ENCODE measurements around the gene SLC66A2.

GRCh38 chr18:79866889-79867574 lies 84.4 kb downstream of the SLC66A2 start:
- TF ChIP-seq, protein P1, sequence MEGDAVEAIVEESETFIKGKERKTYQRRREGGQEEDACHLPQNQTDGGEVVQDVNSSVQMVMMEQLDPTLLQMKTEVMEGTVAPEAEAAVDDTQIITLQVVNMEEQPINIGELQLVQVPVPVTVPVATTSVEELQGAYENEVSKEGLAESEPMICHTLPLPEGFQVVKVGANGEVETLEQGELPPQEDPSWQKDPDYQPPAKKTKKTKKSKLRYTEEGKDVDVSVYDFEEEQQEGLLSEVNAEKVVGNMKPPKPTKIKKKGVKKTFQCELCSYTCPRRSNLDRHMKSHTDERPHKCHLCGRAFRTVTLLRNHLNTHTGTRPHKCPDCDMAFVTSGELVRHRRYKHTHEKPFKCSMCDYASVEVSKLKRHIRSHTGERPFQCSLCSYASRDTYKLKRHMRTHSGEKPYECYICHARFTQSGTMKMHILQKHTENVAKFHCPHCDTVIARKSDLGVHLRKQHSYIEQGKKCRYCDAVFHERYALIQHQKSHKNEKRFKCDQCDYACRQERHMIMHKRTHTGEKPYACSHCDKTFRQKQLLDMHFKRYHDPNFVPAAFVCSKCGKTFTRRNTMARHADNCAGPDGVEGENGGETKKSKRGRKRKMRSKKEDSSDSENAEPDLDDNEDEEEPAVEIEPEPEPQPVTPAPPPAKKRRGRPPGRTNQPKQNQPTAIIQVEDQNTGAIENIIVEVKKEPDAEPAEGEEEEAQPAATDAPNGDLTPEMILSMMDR (IDR thresholded peaks at IDR 0.05 in 2 of 3, conservative IDR thresholded peaks at IDR 0.05 in 1 of 3; ENCODE audit: control insufficient read depth in 2 of 3, extremely low read depth in 1 of 3, insufficient read depth in 1 of 3, low read depth in 3 of 3, low read length in 3 of 3): no peak
- TF ChIP-seq SIN3A (IDR thresholded peaks at IDR 0.05; ENCODE audit: low read depth, low read length) (no peak), MTA2 (IDR thresholded peaks at IDR 0.05; ENCODE audit: low read depth) (no peak), ZBTB40 (IDR thresholded peaks at IDR 0.05; ENCODE audit: borderline replicate concordance) (no peak), TAF1 (IDR thresholded peaks at IDR 0.05; ENCODE audit: borderline replicate concordance, low read depth, low read length) (no peak)
- TF ChIP-seq, protein P2, sequence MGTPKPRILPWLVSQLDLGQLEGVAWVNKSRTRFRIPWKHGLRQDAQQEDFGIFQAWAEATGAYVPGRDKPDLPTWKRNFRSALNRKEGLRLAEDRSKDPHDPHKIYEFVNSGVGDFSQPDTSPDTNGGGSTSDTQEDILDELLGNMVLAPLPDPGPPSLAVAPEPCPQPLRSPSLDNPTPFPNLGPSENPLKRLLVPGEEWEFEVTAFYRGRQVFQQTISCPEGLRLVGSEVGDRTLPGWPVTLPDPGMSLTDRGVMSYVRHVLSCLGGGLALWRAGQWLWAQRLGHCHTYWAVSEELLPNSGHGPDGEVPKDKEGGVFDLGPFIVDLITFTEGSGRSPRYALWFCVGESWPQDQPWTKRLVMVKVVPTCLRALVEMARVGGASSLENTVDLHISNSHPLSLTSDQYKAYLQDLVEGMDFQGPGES (IDR thresholded peaks at IDR 0.05): no peak

All from GM12878 (cell line).